AG10803 (cell line): Measurements from ENCODE around the gene INAFM2.

Source experiments
- DNase-seq: peaks from one replicate; pipeline ENCODE4 v3.0.0; 2010; ENCODE audit warnings: low read depth
- H3K4me3 ChIP-seq: 2 replicates; pipeline ENCODE4 v1.5.1; 2011; ENCODE audit warnings: mild to moderate bottlenecking, low read length, control low read depth
- CTCF ChIP-seq: conservative IDR thresholded peaks from 2 replicates; pipeline ENCODE4 v1.5.1; 2011; ENCODE audit warnings: mild to moderate bottlenecking, low read length, control low read depth, inconsistent platforms

Gene INAFM2

DNA sequence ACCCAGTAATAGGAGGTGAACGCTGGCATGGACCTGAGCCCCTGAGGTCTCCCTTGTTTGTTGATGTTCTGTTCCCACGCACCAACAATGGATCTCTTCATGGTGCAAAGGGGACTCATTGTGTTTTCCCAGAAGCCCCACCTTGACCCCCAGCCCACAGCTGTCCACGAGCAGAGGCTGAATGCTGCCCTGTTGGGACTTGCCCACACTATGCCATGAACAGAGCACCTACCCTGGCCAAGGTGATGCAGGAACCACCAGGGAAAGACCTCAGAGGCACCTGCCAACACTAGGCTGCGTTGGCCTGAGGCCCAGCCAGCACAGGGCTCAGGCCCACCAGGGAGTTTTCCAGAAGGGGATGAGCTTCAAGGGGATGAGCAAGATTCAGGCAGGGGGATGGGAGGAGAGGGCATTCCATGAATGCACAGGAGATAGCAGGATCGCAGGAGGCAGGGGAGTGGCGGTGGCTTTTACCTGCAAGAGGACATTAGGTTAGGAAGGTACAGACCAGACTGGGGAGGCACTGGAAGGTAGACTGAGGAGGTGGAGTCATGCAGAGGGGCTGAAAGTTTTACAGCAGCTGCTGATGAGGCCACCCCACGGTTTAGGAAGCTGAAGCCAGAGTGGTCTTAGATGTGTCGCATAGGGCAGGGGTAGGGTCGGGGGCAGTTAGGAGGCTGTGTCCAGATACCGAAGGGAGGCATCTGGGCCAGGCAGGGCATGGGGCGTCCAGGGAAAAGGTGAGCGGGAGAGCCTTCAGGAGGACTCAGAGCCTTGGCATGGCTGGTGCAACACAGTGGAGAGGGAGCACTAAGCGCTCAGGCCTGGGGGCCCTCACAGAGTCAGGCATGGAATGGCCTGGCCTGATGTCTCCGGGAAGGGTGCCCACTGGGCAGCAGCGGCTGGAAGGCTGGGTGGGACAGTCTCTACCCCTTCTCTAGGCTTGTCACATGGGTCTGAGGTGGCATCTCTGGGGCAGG, 23.4 kb downstream of the INAFM2 start:
- no peak for TF ChIP-seq CTCF
- no peak overlapping the region for H3K4me3 ChIP-seq
- DNase-seq = no peak

DNA sequence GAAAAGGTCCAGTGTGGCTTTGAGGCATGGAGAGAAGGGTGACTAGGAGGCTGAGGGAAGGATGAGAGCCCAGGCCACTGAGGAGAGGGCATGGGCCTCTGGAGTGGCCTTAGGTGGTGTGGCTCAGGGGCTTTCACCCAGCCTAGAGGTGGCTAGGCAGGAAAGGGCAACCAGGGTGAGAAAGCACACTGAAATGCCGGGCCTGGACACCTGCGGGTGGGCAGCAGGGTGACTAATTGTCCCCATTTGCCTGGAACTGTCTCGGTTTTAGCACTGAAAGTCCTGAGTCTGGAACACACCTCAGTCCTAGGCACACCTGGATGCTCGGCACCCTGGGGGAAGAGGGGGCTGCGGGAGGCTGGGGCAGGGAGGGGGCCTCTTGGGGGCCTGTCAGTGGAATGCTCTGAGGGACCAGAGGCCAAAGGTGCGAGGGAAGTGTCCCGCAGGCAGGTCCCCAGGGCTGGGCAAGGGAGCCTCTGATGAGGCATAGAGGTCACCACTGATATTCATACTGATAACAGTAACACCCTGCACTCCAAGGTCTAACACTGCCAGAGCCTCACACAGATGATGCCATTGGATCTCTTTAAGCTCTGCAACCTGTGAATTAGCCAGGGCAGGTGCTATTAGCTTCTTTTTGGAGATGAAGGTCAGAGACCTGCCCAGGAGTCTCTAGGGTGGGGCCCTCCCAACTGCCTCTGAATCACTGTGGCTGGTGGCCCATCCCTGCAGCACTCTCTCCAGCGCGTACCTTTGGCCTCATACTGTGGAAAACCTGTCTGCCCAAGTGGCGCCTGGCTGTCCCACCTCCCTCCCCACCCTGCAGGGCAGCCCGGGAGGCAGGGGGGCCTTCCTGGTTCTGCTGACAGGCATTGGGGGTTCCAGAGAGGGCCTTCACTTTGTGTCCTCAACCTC, 24.3 kb downstream of the INAFM2 start:
- no peak overlapping the region for H3K4me3 ChIP-seq
- no peak for DNase-seq
- TF ChIP-seq CTCF = no peak

- no peak for DNase-seq
- TF ChIP-seq CTCF = no peak
- no peak overlapping the region for H3K4me3 ChIP-seq
Observed at GRCh38 chr15:40348474-40348870, 25.0 kb downstream of the INAFM2 start.

GRCh38 chr15:40349163-40349562, 25.7 kb downstream of the INAFM2 start:
- no peak overlapping the region for H3K4me3 ChIP-seq
- no peak for TF ChIP-seq CTCF
- no peak for DNase-seq

DNA sequence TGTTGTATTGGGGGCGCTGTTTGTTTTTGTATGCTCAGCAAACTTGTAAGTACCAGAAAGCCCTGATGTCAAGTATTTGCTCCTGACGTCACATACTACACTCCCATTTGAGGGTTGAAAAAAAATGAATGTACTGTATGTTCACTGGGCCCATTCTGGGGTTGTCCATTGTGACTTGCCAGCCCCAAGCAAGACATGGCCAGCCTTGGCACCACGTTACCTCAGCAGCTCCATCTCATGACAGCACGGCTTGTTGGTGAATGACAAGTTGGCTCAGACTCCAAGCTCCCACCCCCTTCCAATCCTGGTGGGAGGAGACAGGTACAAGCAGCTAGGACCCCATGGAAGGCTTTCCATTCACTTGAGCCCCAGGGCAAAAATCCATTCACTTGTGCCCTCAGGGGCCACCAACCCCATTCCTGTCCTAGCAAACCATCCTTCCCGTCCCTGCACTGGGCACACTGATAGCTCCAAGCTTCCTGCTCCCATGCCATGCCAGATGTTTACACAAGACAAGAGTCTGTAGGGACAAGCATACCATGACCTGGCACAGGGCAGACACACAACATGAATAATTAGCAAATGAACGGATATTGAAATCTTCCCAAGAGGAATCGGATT, 28.9 kb downstream of the INAFM2 start:
- TF ChIP-seq CTCF = no peak
- no peak overlapping the region for H3K4me3 ChIP-seq
- DNase-seq = no peak

- no peak overlapping the region for H3K4me3 ChIP-seq
- no peak for TF ChIP-seq CTCF
- DNase-seq = no peak
Observed at GRCh38 chr15:40353697-40354096, 30.2 kb downstream of the INAFM2 start.
